ENCODE results near the gene CEACAM3. TPM values are rescaled to one million over a fixed set of nuclear protein-coding genes. Genes with fewer than 3 reads are reported as not detected.

The CEACAM3 gene
- total and polyA plus RNA-seq, 9 of the 15 experiments (the other 6 are each of a cell fraction or from before 2014, with no cell fraction given): not detected

- no peak for TF ChIP-seq LARP7 (IDR thresholded peaks at IDR 0.05)
- TF ChIP-seq EP300 (IDR thresholded peaks at IDR 0.05; ENCODE audit: low read length): peak; percentile 40
- TF ChIP-seq RBM25 (IDR thresholded peaks at IDR 0.05; ENCODE audit: low read depth, low read length, severe bottlenecking): peak; percentile 89
- TF ChIP-seq GATAD2B (IDR thresholded peaks at IDR 0.05; ENCODE audit: borderline replicate concordance): peak; percentile 73
- peak; percentile 98 for TF ChIP-seq TARDBP (IDR thresholded peaks at IDR 0.05)
- peak; percentile 83; the same call in 1 of the 2 replicates for TF ChIP-seq KAT7 (CRISPR knock-in tag; IDR thresholded peaks at IDR 0.05; ENCODE audit: borderline replicate concordance)
- TF ChIP-seq MXI1 (IDR thresholded peaks at IDR 0.05; ENCODE audit: low read depth, low read length): peak; percentile 36; the same call in 1 of the 2 replicates
- peak; percentile 27; the same call in 1 of the 2 replicates for TF ChIP-seq SOX6 (IDR thresholded peaks at IDR 0.05)
- TF ChIP-seq MNT (conservative IDR thresholded peaks at IDR 0.05): peak; percentile 78 to 88
- no peak for TF ChIP-seq FOXA1 (IDR thresholded peaks at IDR 0.05; ENCODE audit: borderline replicate concordance)
- TF ChIP-seq E2F6 (IDR thresholded peaks at IDR 0.05; ENCODE audit: borderline replicate concordance in 1 of 2, extremely low read depth in 1 of 2, insufficient read depth in 1 of 2, insufficient read length in 1 of 2, low read depth in 1 of 2, low read length in 1 of 2, poor library complexity in 1 of 2, severe bottlenecking in 1 of 2): peak; percentile 55 to 66
- peak in 1 of 2 experiments; percentile 80; a peak in 2 of 4 replicates for TF ChIP-seq SRF (CRISPR knock-in tag; IDR thresholded peaks at IDR 0.05)
- peak; percentile 38; the same call in 1 of the 2 replicates for TF ChIP-seq SNIP1 (IDR thresholded peaks at IDR 0.05; ENCODE audit: low read depth)
- peak; percentile 63 for TF ChIP-seq C11orf30 (IDR thresholded peaks at IDR 0.05; ENCODE audit: low read depth)
- peak; percentile 98 for TF ChIP-seq ZNF764 (CRISPR knock-in tag; IDR thresholded peaks at IDR 0.05; ENCODE audit: low read depth)
- 0 out of 2 replicates have a peak, but pooled peaks have one; percentile 5 for TF ChIP-seq ERF (CRISPR knock-in tag; IDR thresholded peaks at IDR 0.05)
- TF ChIP-seq POLR2B (IDR thresholded peaks at IDR 0.05; ENCODE audit: low read depth, partially characterized antibody): peak; percentile 91
- peak; percentile 53; the same call in 1 of the 2 replicates for TF ChIP-seq ZNF431 (CRISPR knock-in tag; IDR thresholded peaks at IDR 0.05)
- TF ChIP-seq TOE1 (IDR thresholded peaks at IDR 0.05; ENCODE audit: borderline replicate concordance): peak; percentile 85; the same call in 1 of the 2 replicates
- no peak for TF ChIP-seq TOE1 (CRISPR knock-in tag; IDR thresholded peaks at IDR 0.05; ENCODE audit: borderline replicate concordance, low read depth)
- peak; percentile 94 for TF ChIP-seq RB1 (IDR thresholded peaks at IDR 0.05; ENCODE audit: low read depth)
Measured at GRCh38 chr19:41859618-41860418, 63.4 kb downstream of the CEACAM3 start, which contains the start of gene RPS19 (continued).

Measured in K562 (cell line).